HFFc6 (cell line): Measurements from ENCODE around the gene ACHE. TPM values are rescaled to one million over a fixed set of nuclear protein-coding genes. Genes with fewer than 3 reads are reported as not detected.

Source experiments
- DNase-seq: peaks from one replicate; pipeline ENCODE4 v3.0.0-alpha.2; 2018
- H3K27ac Mint-ChIP-seq: 2 replicates; pipeline ENCODE4 v1.8.0; 2020; ENCODE audit warnings: mild to moderate bottlenecking, mixed read lengths
- H3K27me3 Mint-ChIP-seq: 2 replicates; pipeline ENCODE4 v1.8.0; 2021; ENCODE audit warnings: mild to moderate bottlenecking, moderate library complexity, mixed read lengths; ENCODE audit not compliant: insufficient read depth
- H3K36me3 Mint-ChIP-seq: 2 replicates; pipeline ENCODE4 v1.8.0; 2021; ENCODE audit warnings: low read depth, mixed read lengths
- H3K4me1 Mint-ChIP-seq: 2 replicates; pipeline ENCODE4 v1.8.0; 2020; ENCODE audit warnings: low read depth, mixed read lengths
- H3K4me3 Mint-ChIP-seq: 2 replicates; pipeline ENCODE4 v1.8.0; 2020; ENCODE audit warnings: mild to moderate bottlenecking, moderate library complexity, mixed read lengths
- H3K9me3 Mint-ChIP-seq: 2 replicates; pipeline ENCODE4 v1.8.0; 2020; ENCODE audit warnings: mild to moderate bottlenecking, mixed read lengths
- total RNA-seq, 6 experiments: library from RNA; stranded (reverse); fragmentation: NEBNext Ultra II Directional; extraction: Animal tissue kit (Norgen Biotek cat#: 25700); gene quantifications; 2 replicates in 1 of 6; 3 replicates in 5 of 6; pipeline ENCODE4 v1.2.3, GENCODE V29; 2021
- TF ChIP-seq, protein P1 (sequence below): fragments of 200-600 bp; sonication (generic); IDR thresholded peaks from 2 replicates; pipeline ENCODE4 v1.5.0; 2021; ENCODE audit warnings: antibody characterized with exemption, mild to moderate bottlenecking

ACHE gene
- total RNA-seq, 6 experiments from 2014 or later: 0.31 TPM; not detected in 5

DNA sequence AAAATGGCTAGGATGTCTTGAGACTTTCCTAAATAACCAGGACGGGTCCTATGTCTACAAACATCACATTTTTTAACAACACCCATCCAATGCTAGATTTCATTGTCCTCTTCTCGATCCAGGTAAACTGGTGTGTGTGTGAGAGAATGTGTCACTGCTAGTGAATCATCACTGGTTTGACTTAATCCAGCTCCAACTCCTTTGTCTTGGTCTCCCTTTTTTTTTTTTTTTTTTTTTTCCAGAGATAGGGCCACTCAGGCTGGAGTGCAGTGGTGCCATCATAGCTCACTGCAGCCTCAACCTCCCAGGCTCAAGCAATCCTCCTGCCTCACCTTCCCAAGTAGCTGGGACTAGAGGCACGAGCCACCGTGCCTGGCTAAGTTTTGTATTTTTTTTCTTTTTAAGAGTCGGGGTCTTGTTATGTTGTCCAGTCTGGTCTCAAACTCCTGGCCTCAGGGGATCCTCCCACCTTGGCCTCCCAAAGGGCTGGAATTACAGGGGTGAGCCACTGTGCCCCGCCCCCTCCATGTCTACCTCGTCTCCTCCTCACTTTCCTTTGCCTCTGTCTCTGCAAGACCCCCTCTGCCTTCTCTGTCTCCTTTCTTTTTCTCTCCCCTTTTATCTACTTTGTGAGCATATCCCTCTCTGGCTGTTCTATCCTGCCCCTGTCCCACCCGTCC is 4.0 kb downstream of the ACHE start:
- TF ChIP-seq, protein P1, sequence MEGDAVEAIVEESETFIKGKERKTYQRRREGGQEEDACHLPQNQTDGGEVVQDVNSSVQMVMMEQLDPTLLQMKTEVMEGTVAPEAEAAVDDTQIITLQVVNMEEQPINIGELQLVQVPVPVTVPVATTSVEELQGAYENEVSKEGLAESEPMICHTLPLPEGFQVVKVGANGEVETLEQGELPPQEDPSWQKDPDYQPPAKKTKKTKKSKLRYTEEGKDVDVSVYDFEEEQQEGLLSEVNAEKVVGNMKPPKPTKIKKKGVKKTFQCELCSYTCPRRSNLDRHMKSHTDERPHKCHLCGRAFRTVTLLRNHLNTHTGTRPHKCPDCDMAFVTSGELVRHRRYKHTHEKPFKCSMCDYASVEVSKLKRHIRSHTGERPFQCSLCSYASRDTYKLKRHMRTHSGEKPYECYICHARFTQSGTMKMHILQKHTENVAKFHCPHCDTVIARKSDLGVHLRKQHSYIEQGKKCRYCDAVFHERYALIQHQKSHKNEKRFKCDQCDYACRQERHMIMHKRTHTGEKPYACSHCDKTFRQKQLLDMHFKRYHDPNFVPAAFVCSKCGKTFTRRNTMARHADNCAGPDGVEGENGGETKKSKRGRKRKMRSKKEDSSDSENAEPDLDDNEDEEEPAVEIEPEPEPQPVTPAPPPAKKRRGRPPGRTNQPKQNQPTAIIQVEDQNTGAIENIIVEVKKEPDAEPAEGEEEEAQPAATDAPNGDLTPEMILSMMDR: no peak
- H3K36me3 Mint-ChIP-seq: peaks cover 20% of the 10 kb centered on the region
- H3K27me3 Mint-ChIP-seq: peaks cover 10% of the 10 kb centered on the region
- H3K27ac Mint-ChIP-seq: peak overlapping the region; percentile 80
- H3K9me3 Mint-ChIP-seq: no peaks in the 10 kb centered on the region
- H3K4me1 Mint-ChIP-seq: peaks cover 40% of the 10 kb centered on the region
- no peak for DNase-seq
- peak overlapping the region; percentile 73 for H3K4me3 Mint-ChIP-seq

DNA sequence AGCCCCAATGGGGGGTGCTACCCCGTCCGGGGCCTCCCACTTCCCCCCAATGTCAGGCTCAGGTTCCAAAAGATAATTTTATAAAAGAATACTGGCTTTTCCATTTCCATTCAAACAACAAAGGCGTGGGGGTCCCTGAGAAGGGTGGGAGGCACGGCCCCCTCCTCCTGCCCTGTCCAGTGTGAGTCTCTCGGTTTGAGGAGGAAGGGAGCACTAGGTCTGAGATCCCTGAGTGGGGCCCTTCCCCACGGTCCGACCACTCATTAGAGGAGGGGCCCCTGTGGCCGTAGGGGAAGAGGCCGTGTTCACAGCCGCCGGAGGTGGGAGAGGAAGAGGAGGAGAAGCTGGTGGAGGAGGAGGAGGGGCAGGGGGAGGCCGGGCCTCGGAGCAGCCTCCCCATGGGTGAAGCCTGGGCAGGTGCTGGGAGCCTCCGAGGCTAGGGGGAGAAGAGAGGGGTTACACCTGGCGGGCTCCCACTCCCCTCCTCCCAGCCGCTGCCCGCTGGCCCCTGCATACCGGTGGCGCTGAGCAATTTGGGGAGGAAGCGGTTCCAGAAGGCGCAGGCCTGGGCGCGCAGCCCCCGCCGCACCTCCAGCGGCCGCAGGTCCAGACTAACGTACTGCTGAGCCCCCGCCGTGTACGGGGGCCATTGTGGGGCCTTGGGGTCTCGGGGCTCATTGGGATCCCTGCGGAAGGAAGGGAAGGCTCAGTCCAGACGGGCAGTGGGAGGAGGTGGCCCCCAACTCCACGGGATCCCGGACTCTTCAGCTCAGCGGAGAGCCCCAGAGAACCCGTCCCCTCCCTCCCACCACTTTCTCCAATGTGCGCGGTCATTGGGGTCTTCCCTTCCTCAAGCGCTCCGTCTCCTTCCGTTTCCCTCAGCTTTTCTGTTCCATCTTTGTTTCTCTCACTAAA is 4.8 kb downstream of the ACHE start:
- Mint-ChIP-seq H3K9me3 (no peaks in the 10 kb centered on the region), H3K36me3 (peaks cover 28% of the 10 kb centered on the region), H3K27ac (peak overlapping the region; percentile 83), H3K4me1 (peaks cover 35% of the 10 kb centered on the region), H3K27me3 (peaks cover 5% of the 10 kb centered on the region), H3K4me3 (peak overlapping the region; percentile 80)
- no peak for DNase-seq
- TF ChIP-seq, protein P1: no peak

DNA sequence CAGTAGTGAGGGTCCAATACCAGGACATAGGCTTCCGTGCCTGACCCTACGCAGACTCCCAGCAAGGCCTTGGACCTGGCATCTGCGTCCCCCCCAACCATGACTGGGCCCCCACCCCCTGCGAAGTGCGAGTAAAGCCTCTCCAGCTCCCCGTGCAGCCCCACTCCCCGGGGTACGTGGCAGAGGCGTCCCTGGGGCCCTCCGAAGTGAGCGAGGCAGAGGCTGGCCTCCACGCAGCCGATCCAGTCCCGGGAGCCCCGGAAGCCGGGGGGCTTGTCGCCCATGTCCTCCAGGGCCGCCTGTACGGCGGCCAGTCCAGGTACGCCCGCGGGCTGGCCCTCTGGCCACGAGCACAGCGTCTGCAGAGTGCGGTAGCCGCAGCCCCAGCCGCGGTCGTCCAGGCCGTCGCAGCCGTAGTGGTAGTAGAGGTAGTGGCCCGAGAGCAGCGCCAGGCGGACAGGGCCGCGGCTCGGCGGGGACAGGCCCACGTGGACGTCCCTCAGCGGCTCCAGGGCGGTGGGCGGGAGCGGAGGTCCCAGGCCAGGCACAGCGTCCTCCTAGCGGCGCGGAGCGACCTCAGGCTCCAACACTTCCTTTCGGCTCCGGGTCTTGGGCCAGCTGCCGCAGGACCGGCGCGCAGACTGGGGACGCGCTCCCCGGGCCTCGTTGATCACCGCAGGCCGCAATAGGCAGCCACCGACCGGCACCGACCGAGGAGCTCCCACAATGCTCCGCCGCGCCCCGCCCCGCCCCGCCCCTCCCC is 6.5 kb downstream of the ACHE start, which contains the start of gene UFSP1:
Gene UFSP1 (minus strand): TSS at position 728 of the 763 bp plus-strand sequence. CDS start 444 bp downstream, at position 284.
- H3K27me3 Mint-ChIP-seq: peaks cover 9% of the 10 kb centered on the region
- TF ChIP-seq, protein P1: no peak; the same call in 1 of the 2 replicates
- H3K27ac Mint-ChIP-seq: peak within 1 kb of the TSS; percentile 83
- H3K9me3 Mint-ChIP-seq: no peaks in the 10 kb centered on the region
- peak within 1 kb of the TSS; percentile 80 for H3K4me3 Mint-ChIP-seq
- H3K36me3 Mint-ChIP-seq: peaks cover 44% of the 10 kb centered on the region
- DNase-seq: no peak
- H3K4me1 Mint-ChIP-seq: peaks cover 34% of the 10 kb centered on the region

DNA sequence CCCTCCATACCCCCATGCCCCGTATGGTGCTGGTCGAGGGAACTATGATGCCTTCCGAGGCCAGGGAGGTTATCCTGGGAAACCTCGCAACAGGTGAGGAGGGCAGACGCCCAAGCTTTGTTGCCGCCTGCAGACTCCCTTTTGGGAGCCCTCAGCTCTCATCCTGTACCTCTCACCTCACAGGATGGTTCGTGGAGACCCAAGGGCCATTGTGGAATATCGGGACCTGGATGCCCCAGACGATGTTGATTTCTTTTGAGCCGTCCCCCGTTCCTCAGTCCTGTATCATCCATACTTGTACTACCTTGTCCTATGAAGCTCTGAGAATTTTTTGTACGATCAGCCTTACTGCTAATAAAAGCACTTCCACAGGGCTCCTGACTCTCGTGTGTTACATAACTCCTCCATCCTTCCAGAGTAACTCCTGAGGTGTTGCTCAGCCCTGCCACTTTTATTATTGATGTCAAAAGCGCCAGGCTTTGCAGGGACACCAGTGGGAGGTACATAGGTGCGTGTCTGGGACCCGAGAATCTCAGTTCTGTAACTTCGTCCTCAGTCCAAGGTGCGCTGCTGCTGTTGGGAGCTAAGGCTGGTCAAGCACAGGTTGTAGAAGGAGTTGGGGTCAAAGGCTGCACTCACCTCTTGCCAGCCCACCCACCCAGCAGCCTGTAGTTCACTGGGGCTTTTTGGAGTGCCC is 7.2 kb downstream of the ACHE start:
- DNase-seq: no peak

More for the DNA sequence above, 7.2 kb downstream of the ACHE start:
- TF ChIP-seq, protein P1: no peak
- peaks cover 48% of the 10 kb centered on the region for H3K36me3 Mint-ChIP-seq
- peak overlapping the region; percentile 80 for H3K4me3 Mint-ChIP-seq
- peaks cover 7% of the 10 kb centered on the region for H3K27me3 Mint-ChIP-seq
- H3K9me3 Mint-ChIP-seq: no peaks in the 10 kb centered on the region
- H3K4me1 Mint-ChIP-seq: peaks cover 34% of the 10 kb centered on the region
- peak overlapping the region; percentile 61 for H3K27ac Mint-ChIP-seq
